ENCODE results near the gene LHPP.

The LHPP gene

GRCh38 chr10:124660404-124661125 is 198.9 kb downstream of the LHPP start:
- no peak for TF ChIP-seq ZNF274 (IDR thresholded peaks at IDR 0.05; ENCODE audit: low read depth, low read length)
- H3K4me3 ChIP-seq (ENCODE audit: low read length), result no peak overlapping the region

GRCh38 chr10:124661660-124662180 is 200.1 kb downstream of the LHPP start:
- no peak for TF ChIP-seq ZNF274 (IDR thresholded peaks at IDR 0.05; ENCODE audit: low read depth, low read length)

GRCh38 chr10:124663228-124663627 is 201.6 kb downstream of the LHPP start:
- no peak overlapping the region for H3K4me3 ChIP-seq (ENCODE audit: low read length)
- no peak for TF ChIP-seq ZNF274 (IDR thresholded peaks at IDR 0.05; ENCODE audit: low read depth, low read length)

More at GRCh38 chr10:124661660-124662180, 200.1 kb downstream of the LHPP start:
- no peak overlapping the region for H3K4me3 ChIP-seq (ENCODE audit: low read length)
